Measurements from ENCODE around the gene VPS13C.

VPS13C gene

GRCh38 chr15:61974759-61975158, 85.5 kb downstream of the VPS13C start:
- TF ChIP-seq POLR2AphosphoS5 (IDR thresholded peaks at IDR 0.05; ENCODE audit: low read depth, low read length) (no peak), POLR2A (IDR thresholded peaks at IDR 0.05; ENCODE audit: low read depth, low read length) (no peak), TAF1 (IDR thresholded peaks at IDR 0.05; ENCODE audit: borderline replicate concordance, low read depth, low read length) (no peak)
- FAIRE-seq (no peak), DNase-seq (ENCODE audit: insufficient read length) (no peak)

DNA sequence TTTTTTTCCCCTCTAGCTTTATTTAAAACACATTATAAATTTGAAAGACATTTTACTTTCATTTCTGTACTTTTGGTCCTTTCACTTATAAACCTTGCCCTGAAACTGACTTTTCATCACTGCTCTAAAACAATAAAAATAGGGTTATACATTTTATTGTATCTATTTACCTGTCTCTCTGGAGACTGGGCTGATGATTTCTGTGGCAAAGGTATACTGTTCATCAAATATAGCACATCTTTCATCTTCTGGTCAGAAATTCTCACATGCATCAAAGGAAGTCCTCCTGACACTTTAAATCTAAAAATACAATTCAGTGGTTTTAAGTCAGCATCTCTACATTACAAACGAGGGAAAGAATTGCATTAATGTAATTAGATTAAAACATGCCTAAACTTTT, 86.1 kb downstream of the VPS13C start:
- no peak for FAIRE-seq
- TF ChIP-seq TAF1 (IDR thresholded peaks at IDR 0.05; ENCODE audit: borderline replicate concordance, low read depth, low read length) (no peak), POLR2A (IDR thresholded peaks at IDR 0.05; ENCODE audit: low read depth, low read length) (no peak), POLR2AphosphoS5 (IDR thresholded peaks at IDR 0.05; ENCODE audit: low read depth, low read length) (no peak)
- DNase-seq (ENCODE audit: insufficient read length), result no peak

GRCh38 chr15:61951949-61952348, 108.3 kb downstream of the VPS13C start:
- no peak for FAIRE-seq
- no peak for TF ChIP-seq POLR2A (IDR thresholded peaks at IDR 0.05; ENCODE audit: low read depth, low read length)
- TF ChIP-seq TAF1 (IDR thresholded peaks at IDR 0.05; ENCODE audit: borderline replicate concordance, low read depth, low read length), result no peak
- TF ChIP-seq POLR2AphosphoS5 (IDR thresholded peaks at IDR 0.05; ENCODE audit: low read depth, low read length), result no peak
- DNase-seq (ENCODE audit: insufficient read length), result no peak

DNA sequence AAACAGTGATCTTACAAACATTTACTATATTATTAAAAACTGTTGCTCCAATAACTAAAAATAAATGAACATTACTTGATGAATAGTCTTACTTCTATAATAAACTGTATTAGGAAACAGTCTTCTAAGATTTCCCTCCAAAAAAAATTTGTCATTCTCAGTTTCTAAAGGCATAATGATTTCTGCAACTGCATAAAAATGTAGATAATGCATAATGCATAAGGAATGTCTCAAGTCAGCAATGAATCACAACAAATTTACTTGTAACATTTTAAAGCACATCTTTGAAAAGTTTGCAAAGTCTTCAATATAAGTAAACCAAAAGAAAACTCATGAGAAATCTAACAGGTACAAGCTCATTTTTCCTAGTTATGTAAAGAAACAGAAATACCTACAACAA, 113.5 kb downstream of the VPS13C start:
- TF ChIP-seq POLR2AphosphoS5 (IDR thresholded peaks at IDR 0.05; ENCODE audit: low read depth, low read length) (no peak), TAF1 (IDR thresholded peaks at IDR 0.05; ENCODE audit: borderline replicate concordance, low read depth, low read length) (no peak), POLR2A (IDR thresholded peaks at IDR 0.05; ENCODE audit: low read depth, low read length) (no peak)
- FAIRE-seq (no peak), DNase-seq (ENCODE audit: insufficient read length) (no peak)

- DNase-seq (ENCODE audit: insufficient read length) (no peak), FAIRE-seq (no peak)
- TF ChIP-seq TAF1 (IDR thresholded peaks at IDR 0.05; ENCODE audit: borderline replicate concordance, low read depth, low read length) (no peak), POLR2A (IDR thresholded peaks at IDR 0.05; ENCODE audit: low read depth, low read length) (no peak), POLR2AphosphoS5 (IDR thresholded peaks at IDR 0.05; ENCODE audit: low read depth, low read length) (no peak)
Measured at GRCh38 chr15:61943992-61944391, 116.3 kb downstream of the VPS13C start.

DNA sequence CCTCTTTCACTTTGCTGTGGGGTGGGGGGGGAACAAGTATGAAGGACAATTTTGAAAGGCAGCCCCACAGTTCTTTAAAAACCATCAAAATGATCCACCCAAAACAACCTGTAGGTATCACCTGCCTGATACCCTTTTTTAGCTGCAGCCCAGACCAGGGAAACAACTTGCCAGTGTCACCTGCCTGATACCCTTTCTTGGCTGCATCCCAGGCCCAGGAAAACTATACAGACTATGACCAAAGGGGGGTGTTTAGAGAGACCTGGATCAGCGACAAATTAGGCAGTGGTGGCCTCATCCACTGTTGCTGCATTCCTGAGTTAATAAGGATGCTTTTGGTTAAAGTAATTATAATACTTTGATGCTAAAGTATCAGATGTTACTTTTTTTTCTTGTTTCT, 122.0 kb downstream of the VPS13C start:
- no peak for DNase-seq (ENCODE audit: insufficient read length)
- TF ChIP-seq POLR2AphosphoS5 (IDR thresholded peaks at IDR 0.05; ENCODE audit: low read depth, low read length), result no peak
- TF ChIP-seq TAF1 (IDR thresholded peaks at IDR 0.05; ENCODE audit: borderline replicate concordance, low read depth, low read length), result no peak
- TF ChIP-seq POLR2A (IDR thresholded peaks at IDR 0.05; ENCODE audit: low read depth, low read length), result no peak
- FAIRE-seq, result no peak

- FAIRE-seq, result no peak
- no peak for DNase-seq (ENCODE audit: insufficient read length)
- TF ChIP-seq POLR2AphosphoS5 (IDR thresholded peaks at IDR 0.05; ENCODE audit: low read depth, low read length), result no peak
- TF ChIP-seq POLR2A (IDR thresholded peaks at IDR 0.05; ENCODE audit: low read depth, low read length), result no peak
- no peak for TF ChIP-seq TAF1 (IDR thresholded peaks at IDR 0.05; ENCODE audit: borderline replicate concordance, low read depth, low read length)
Measured at GRCh38 chr15:61936528-61937195, 123.6 kb downstream of the VPS13C start.

DNA sequence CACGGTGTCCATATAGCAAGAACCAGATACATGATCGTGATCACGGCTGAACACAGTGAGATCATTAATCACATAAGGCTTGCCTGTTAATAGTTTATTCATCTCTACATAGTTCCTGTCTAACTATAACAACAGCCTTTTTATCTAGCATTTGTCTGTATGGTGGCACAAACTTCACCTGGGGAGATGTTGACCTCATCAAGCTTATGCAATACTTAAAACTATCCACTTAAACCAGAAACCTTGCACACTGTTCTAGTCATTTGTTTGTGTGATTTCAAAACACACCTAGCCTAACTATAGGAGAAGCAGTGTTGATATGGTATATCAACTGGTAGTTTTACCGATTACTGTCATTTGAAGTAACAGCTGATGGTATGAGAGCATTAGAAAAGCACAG, 124.8 kb downstream of the VPS13C start:
- DNase-seq (ENCODE audit: insufficient read length) (no peak), FAIRE-seq (no peak)
- no peak for TF ChIP-seq TAF1 (IDR thresholded peaks at IDR 0.05; ENCODE audit: borderline replicate concordance, low read depth, low read length)
- no peak for TF ChIP-seq POLR2A (IDR thresholded peaks at IDR 0.05; ENCODE audit: low read depth, low read length)
- TF ChIP-seq POLR2AphosphoS5 (IDR thresholded peaks at IDR 0.05; ENCODE audit: low read depth, low read length), result no peak

GRCh38 chr15:61929452-61929851, 130.8 kb downstream of the VPS13C start:
- no peak for TF ChIP-seq TAF1 (IDR thresholded peaks at IDR 0.05; ENCODE audit: borderline replicate concordance, low read depth, low read length)
- TF ChIP-seq POLR2AphosphoS5 (IDR thresholded peaks at IDR 0.05; ENCODE audit: low read depth, low read length), result no peak
- no peak for TF ChIP-seq POLR2A (IDR thresholded peaks at IDR 0.05; ENCODE audit: low read depth, low read length)
- DNase-seq (ENCODE audit: insufficient read length), result no peak
- FAIRE-seq, result no peak

GRCh38 chr15:61923173-61923572, 137.1 kb downstream of the VPS13C start:
- peak; percentile 53 for FAIRE-seq
- TF ChIP-seq POLR2AphosphoS5 (IDR thresholded peaks at IDR 0.05; ENCODE audit: low read depth, low read length) (no peak), POLR2A (IDR thresholded peaks at IDR 0.05; ENCODE audit: low read depth, low read length) (no peak), TAF1 (IDR thresholded peaks at IDR 0.05; ENCODE audit: borderline replicate concordance, low read depth, low read length) (no peak)

DNA sequence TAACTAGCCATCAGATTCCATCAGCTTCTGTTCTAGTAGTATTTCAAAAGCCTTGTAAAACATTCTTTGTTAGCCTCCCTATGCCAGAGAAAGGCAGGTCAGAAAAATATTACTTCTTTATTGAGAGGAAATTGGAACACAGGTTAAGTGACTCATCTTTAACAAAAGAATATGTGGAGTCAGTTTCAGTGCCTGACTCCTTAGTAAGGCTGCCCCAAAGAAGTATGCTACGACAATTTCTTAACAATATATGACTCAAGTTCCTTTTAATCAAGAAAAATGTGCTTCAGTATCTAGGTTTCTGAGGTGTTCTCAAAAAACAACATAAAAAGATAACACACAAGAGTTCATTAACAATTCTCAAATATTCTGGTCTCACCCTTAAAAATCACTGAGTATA, 139.2 kb downstream of the VPS13C start:
- DNase-seq (ENCODE audit: insufficient read length) (no peak), FAIRE-seq (no peak)
- TF ChIP-seq POLR2A (IDR thresholded peaks at IDR 0.05; ENCODE audit: low read depth, low read length) (no peak), POLR2AphosphoS5 (IDR thresholded peaks at IDR 0.05; ENCODE audit: low read depth, low read length) (no peak), TAF1 (IDR thresholded peaks at IDR 0.05; ENCODE audit: borderline replicate concordance, low read depth, low read length) (no peak)

More at GRCh38 chr15:61923173-61923572, 137.1 kb downstream of the VPS13C start:
- no peak for DNase-seq (ENCODE audit: insufficient read length)

- no peak for DNase-seq (ENCODE audit: insufficient read length)
- TF ChIP-seq POLR2A (IDR thresholded peaks at IDR 0.05; ENCODE audit: low read depth, low read length) (no peak), TAF1 (IDR thresholded peaks at IDR 0.05; ENCODE audit: borderline replicate concordance, low read depth, low read length) (no peak), POLR2AphosphoS5 (IDR thresholded peaks at IDR 0.05; ENCODE audit: low read depth, low read length) (no peak)
- FAIRE-seq, result no peak
Measured at GRCh38 chr15:61917457-61917856, 142.8 kb downstream of the VPS13C start.
